GM18517 (cell line): ENCODE measurements around the gene RSPH1.

ENCODE experiments used
- ATAC-seq: cut with Tn5 transposase; IDR thresholded peaks from one replicate; pipeline ENCODE4 v1.9.1; 2021; ENCODE audit warnings: mild to moderate bottlenecking, moderate library complexity; ENCODE audit not compliant: unreplicated experiment

Gene RSPH1

DNA sequence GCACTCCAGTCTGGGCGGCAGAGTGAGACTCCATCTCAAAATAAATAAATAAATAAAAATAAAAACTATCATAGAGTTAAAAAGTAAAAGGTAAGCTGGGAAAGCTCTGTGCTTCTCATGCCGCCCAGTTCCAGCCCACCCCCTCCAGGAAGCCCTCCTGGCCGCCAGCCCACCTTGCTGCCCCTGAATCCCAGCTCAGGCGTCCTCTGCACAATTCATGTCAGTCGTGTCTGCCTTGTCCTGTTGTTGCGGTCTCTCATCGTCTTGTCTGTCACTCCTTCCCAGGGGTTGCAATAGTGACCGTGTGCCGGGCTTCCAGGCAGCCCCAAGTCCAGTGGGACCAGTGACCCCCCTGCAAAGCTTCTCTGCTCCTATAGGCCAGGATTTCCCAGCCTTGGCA lies 44.1 kb downstream of the RSPH1 start:
- no peak for ATAC-seq

DNA sequence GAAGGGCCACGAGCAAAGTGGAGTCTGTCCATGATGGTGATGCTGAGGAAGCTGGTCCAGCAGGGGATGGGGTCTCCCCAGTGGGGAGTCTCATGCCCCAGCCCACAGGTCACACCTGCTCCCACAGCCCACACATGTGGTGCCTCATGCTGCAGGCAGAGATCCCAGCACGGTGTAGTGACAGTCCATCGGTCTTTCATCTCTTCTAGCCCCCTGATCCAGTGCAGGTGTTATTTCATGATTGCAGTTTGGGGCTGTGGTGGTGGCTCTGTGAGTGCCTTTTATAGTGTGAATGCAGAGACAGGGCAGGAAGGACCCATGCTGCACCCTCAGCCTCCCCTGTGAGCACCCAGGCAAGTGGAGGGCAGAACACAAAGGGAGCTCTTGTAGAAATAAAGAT lies 47.3 kb downstream of the RSPH1 start:
- ATAC-seq, result no peak

DNA sequence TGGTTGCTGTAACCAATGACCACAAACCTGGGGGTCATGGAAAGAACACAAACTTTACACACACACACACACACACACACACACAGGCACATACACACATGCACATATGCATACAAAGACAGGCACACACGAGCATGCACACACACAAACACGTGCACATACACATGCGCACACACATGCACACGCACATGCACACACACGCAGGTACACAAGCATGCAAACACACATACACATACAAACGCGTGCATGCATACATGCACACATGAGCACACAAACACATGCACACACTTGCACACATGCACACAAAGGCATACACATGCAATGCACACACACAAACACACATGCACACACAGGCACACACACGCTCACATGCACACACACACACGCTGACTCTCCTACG lies 48.3 kb downstream of the RSPH1 start:
- ATAC-seq, result no peak

DNA sequence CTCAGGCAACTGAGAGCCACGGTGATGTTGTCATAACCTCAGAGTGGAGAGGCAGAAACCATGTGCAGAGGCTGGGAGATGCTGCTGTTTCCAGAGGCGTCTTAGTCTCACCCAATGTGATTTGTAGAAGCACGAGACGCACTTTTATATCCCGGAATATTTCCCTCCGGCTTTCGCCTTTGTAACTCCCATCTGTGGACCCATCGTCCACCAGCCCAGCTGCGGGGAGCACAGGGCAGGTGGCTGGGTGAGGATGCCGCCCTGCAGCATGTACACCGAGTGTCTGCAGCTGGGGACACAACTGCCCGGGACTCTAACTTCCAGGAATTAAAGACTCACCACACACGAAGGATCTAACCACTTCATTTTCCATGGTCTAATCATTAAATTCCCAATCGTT lies 48.8 kb downstream of the RSPH1 start:
- no peak for ATAC-seq

DNA sequence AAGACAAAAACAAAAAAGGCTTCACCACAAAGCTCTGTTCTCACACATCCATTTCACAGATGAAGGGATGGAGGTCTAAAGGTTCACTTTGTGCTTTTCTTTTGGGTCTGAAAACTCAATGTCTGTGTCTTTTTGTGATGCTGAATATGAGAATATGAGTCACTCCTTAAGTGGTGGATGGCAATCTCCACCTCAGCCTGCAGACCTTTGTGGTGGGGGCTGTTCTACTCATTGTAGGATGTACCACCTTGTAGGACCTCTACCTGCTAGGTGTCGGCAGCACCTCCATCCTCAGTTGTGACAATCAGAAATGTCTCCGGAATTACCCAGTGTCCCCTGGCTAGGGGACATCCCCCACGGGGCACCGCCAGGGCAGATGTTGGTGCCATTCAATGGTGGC lies 49.5 kb downstream of the RSPH1 start:
- ATAC-seq, result no peak

DNA sequence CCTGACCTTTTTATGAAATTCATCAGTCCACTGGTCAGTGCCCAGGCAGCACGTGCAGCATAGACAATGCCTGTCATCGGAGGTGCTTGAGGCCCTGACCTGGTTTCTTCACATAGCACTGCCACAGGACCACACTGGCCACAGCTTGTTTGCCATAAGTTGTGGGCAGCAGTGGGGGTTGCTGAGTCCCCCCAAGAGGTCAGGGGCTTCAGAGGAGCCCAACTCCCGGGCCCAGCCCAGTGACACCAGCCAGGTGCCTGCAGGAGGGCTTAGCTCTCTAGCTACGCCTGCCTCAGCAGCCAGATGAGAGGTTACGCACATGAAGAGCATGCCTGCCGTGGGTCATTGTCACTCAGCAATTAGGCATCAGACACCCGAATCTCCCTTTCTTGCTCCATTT lies 50.7 kb downstream of the RSPH1 start:
- ATAC-seq, result no peak

DNA sequence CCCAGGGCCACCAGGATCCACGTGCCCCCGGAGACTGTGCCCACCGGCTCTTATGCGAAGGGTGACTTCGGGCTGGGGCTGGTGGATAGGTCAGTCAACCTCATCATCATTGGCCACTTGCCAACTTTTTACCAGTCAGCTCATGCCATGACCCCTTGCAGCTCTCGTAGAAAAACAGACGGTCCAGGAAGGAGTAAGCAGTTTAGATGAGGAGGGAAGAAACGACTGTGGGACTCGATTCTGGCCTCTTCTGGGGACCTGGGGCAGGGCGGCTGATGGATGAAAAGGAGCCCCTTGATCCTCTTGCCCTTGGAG lies 51.3 kb downstream of the RSPH1 start:
- ATAC-seq, result no peak

DNA sequence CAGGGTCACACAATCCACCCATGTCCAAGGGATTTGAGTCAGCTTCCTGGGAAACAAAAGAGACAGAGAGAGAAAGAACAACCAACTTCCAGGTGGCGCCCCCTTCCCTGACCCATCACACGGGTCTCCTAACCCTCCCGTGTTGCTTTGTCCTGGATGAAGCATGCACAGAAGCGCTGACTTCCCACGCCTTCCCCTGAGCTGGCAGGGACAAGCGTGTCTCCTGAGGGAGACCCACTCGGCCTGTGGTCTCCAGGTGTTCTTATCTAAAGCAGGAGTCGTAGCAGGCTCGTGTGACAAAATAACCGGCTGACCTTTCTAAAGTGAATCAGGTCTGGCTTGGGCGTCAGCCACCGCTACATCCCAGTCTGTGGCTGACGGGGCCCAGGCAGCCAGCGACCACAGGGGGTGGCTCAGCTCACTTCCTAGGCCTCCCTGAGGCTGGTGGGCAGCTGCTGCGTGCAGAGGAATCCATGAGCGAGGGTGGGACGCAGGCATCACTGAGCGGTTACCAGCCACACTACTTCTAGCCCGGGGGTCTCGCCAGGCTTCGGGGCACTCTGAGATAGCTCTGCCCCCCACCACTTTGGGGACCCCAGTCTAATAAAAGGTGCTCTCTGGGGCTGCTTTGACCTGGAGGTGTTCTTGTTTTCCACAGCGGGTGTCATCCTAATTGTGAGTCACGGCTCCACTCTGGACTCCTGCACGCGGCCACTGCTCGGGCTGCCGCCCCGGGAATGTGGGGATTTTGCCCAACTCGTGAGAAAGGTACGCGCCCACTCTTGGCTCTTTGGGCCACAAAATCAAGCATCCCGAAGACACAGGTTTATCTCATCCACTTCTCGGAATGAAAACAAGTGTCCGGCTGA lies 51.9 kb downstream of the RSPH1 start:
- ATAC-seq, result no peak

DNA sequence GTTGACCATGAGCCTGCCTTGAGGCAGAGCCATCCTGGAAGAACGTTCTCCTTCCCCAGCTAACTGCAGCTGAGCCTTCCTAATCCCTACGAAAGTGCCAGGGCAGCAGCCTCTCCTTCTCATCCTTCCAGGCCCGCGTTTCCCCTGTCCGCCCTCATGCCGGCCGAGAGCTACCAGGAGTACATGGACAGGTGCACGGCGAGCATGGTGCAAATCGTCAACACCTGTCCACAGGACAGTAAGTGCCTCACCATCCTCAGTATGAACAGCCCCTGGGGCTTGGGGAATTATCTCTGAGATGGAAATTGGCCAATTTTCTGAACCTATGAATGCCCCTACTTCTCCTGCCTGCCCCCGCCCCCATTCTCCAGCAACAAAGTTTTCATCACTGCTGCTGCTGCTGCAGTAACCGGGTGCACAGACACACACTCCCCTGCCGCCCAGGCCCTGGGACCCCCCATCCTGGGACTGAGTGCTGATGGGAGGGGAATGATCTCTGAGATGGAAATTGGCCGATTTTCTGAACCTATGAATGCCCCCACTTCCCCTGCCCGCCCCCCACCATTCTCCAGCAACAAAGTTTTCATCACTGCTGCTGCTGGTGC lies 52.7 kb downstream of the RSPH1 start:
- ATAC-seq, result no peak

DNA sequence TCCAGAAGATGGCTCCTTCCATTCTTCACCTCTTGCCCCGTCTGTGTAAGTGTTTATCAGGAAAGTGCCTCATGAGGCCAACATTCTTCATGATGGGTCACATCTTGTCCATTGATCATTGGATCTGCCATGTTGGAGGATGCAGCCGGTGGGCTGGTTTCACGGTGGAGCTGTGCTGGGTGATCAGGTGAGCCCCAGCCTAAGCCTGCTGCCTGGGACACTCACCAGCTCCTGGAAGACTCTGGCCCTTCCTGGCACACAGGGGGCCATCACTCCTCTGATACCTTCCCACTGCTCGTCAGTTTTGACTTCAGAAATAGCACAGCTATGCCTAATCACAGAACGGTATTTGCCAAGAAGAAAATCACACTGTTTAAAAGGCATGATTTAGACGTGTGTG lies 54.1 kb downstream of the RSPH1 start:
- ATAC-seq, result no peak

DNA sequence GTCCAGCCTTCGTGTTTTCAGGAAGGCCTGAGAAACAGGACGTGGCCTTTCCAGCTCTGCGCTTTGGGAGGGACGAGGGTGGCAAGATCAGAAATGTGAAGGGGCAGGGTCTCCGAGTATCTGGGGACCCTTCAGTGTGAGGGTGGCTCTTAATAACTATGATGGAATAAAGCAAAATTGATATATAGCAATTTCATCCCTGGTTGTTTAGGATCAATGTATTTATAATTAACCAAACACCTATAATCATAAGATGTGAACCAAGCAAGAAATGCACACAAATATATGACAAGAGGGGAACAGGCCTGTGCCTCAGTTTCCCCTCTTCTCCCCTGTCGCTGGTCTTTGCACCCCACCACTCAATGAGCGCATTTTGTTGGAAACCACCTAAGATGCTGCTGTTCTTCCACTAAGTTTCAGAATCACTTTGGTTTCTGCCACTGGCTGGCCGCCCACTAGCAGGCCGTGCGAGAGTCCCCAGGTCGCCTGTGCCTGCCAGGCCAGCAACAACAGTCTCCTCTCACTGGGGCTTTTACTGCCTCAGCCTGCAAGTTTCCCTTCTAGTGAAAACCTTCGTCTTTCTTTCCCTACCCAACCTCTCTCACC lies 55.7 kb downstream of the RSPH1 start:
- ATAC-seq, result no peak

DNA sequence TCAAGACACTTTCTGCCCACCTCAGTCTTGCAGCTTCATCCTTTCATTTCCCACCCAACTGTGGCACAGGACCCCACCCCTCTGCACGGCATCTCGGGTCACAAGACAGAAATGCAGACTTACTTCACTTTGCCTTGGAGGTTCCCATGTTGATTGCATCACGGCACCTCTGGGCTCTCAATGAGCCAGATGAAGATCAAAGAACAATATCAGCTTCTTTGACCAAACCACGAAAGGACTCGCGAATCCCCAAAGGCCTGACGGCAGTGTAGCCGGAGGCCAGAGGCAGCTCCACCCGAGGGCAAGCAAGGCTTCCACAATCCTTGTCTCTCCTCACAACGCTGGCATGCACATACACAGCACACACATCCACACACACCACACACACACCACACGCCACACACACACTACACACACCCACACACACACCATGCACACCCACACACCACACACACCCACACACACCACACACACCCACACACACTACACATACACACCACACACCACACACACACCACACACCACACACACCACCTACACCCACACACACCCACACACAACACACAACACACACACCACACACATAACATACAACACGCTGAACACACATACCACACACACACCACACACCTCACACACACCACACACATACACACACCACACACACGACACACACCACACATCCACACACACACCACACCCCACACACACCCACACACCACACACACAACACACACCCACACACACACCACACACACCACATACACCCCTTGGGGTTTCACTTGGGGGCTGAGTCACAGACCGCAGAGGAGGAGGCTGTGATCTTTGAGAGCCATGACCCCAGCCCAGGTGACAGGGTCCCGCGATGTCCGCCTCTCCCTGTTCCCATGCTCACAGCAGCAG lies 56.5 kb downstream of the RSPH1 start:
- no peak for ATAC-seq

DNA sequence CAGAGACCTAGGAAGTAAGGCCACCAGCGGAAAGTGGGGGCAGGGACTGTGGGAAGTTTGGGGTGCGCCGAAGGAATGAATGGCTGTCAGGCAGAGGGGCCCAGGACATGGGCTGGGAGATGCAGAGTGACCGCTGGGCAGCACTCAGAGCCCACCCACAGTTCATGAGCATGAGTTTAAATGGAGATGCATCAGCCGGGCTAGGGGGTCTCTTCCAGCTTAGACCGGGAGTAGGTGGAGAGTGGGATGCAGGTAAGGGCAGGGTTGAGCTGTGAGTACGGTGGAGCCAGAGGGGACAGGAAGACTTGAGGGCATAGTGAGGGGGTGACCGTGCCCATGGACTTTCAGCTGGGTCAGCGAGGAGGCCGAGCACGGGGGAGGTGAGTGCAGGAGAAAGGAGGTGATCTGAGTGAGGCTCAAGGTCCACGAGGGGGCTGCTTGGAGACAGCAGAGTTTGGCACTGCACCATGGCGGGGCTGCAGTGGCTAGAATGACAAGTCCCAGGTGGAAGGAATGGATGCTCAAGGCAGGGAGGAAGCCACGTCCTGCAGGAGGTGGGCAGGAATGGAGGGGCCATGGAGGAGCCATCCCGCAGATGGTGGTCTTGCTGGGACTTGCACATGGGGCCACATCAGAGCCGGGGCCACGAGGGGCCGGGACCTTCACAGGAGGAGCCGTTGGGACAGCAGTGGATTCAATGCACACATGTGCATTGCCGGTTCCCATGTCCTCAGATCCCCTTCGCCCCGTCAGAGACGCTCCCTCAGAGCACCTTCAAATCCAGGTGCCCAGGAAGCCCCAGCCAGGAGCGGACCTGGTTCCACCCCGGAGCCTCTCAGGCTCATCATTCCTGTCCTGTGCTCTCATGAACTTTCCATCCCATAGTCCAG lies 57.5 kb downstream of the RSPH1 start:
- no peak for ATAC-seq

DNA sequence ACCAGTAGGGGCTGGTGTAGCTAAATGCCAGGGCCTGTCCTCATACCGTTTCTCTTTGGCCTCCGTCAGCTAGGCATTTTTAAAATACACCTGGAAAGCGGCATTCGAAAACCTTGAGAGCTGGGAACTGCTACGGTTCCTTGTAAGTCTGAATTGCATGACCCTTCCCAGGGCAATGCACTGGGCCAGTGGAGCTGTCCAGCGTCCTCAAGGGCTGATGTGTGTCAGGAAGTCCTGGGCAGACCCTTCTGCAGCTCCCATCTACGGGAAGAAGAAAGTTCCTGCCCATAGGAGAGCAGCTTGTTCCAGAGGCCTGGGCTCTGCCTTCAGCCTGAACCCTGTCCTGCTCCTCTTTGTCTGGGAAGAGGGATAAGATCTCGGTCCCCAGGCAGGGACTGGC lies 58.2 kb downstream of the RSPH1 start:
- ATAC-seq, result no peak

DNA sequence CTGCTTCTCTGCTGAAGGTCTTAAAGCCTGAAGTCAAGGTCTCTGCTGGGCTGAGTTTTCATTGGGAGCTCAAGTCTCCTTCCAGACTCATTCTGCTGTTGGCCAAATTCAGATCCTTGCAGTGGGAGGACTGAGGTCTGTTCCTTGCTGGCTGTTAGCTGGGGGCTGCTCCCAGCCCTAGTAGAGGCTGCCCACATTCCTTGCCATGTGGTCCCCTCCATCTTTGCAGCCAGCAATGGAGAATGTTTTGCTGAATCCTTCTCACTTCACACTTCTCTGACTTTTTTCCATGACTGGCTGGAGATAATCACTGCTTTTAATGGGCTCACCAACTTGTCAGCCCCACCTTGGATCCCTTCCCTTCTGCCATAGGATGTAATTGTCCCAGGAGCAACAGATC lies 59.1 kb downstream of the RSPH1 start:
- no peak for ATAC-seq

DNA sequence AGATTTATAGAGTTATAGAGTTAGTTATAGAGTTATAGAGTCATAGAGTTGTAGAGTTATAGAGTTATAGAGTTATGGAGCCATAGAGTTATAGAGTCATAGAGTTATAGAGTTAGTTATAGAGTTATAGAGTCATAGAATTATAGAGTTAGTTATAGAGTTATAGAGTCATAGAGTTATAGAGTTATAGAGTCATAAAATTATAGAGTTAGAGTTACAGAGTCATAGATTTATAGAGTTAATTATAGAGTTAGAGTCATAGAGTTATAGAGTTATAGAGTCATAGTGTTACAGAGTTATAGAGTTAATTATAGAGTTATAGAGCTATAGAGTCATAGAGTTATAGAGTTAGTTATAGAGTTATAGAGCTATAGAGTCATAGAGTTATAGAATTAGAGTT lies 60.2 kb downstream of the RSPH1 start:
- ATAC-seq, result no peak

DNA sequence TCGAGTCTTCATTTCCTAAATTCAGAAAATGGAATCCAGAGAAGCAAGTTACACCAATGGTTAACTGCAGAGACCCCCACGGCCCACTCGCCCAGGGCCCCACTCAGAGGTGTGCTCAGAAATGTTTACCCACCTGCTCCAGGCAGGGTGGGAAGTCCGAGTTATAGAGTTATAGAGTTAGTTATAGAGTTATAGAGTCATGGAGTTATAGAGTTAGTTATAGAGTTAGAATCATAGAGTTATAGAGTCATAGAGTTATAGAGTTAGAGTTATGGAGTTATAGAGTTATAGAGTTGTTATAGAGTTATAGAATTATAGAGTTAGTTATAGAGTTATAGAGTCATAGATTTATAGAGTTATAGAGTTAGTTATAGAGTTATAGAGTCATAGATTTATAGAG lies 60.6 kb downstream of the RSPH1 start:
- ATAC-seq, result no peak

DNA sequence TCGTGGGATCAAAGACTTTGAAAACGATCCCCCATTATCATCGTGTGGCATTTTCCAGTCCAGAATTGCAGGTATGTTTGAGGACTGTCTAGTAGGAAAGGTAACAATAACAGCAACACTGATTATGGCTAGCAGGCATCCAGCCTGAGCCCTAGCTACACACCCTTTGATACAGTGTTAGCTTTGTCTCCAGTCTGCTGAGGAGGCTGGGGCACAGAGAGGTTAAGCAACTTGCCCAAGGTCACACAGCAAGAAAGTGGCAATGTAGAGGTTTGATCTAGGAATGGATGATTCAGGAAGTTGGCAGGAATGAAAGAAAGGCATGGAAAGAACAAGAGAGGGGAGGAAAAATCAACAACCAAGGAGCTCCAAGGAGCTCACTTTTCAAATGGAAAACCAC lies 61.1 kb downstream of the RSPH1 start:
- no peak for ATAC-seq

DNA sequence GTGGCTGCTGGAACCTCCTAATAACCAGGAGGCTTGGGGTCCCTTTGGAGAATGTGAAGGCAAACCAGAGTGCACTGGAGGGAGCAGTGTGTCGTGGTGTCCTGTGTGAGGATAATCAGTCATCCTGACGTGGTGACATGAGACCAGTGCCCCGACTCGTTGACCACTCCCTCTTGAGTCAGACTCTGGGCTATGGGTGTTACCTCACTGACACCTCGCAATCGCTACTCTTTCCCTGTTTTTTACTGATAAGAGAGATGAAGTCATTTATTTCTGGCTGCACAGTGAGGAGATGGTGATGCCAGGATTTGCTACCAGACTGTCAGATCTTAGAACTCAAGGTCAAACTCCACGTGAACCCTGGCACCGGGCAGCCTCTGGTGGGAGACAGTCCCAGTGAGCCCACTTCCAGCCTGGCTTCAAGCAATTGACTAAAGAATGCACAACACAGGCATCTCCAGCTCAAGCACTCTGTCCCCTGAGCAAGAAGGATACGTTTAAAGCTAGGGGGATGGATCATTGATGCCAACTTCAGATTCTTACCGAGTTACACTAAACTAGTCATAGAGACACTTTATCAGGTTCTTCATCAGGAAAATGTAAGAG lies 62.0 kb downstream of the RSPH1 start:
- no peak for ATAC-seq

DNA sequence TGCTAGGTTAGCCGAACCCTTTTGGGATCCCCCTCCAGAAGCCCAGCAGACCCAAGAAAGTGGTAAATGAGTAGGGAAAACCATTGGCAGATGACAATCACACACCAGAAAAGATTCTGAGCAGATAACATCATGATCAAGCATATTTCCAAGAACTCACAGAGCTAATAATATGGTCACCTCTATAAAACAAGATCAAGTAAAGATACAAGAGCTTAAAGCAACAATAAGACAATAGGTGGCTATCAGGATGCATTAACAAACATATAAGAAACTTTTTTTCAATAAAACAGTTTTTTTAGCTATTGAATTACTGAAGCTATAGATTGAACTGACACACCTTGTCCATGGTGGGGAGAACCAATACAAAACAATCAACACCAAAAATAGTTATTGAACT lies 63.3 kb downstream of the RSPH1 start:
- no peak for ATAC-seq
